ENCODE results near the gene CMTM8. TPM values are rescaled to one million over a fixed set of nuclear protein-coding genes. Genes with fewer than 3 reads are reported as not detected.

The CMTM8 gene
- total RNA-seq, 2 experiments from 2014 or later: 6.1 to 7.5 TPM

- Histone ChIP-seq H3K27me3 (ENCODE audit: control insufficient read depth in 1 of 2, insufficient read depth in 2 of 2, low read length in 2 of 2) (no peaks in the 10 kb centered on the region), H3K9me3 (ENCODE audit: control insufficient read depth in 1 of 2, insufficient read depth in 1 of 2, low read length in 2 of 2) (no peaks in the 10 kb centered on the region), H3K4me1 (ENCODE audit: insufficient read depth, low read length) (peaks cover 31% of the 10 kb centered on the region), H3K4me3 (ENCODE audit: low read length) (peak overlapping the region; percentile 80), H3K27ac (ENCODE audit: low read depth in 1 of 2, low read length in 2 of 2) (no peak overlapping the region), H3K36me3 (ENCODE audit: insufficient read depth, low read length) (no peaks in the 10 kb centered on the region)
- intact Hi-C loops (cut with DNase I, micrococcal nuclease): loop anchor here (1.0 to 5.0 kb wide), 11 partner anchors 48 to 443 kb away; partner anchors contain the start of genes CMTM6 (in 1 of the 2) and DYNC1LI1 (in 1 of the 2)
- POLR2A ChIA-PET: interaction anchor here (0.6 to 3.5 kb wide), 15 partner anchors 9 to 1012 kb away, joined by 3 to 24 read pairs (median 4); partner anchors contain the start of gene GPD1L
- Mint-ChIP-seq H3K4me1 (ENCODE audit: low read depth) (peaks cover 59% of the 10 kb centered on the region), H3K36me3 (ENCODE audit: low read depth) (peaks cover 12% of the 10 kb centered on the region), H3K9me3 (no peaks in the 10 kb centered on the region), H3K27me3 (no peaks in the 10 kb centered on the region), H3K27ac (peak overlapping the region; percentile 79), H3K4me3 (peak overlapping the region; percentile 93)
- no peak for TF ChIP-seq CTCF (IDR thresholded peaks at IDR 0.05)
- ATAC-seq (ENCODE audit: poor library complexity) (peak; percentile 7), DNase-seq (peak in 4 of 14 experiments; percentile 8 to 36 (median 16))
- CTCF ChIA-PET: interaction anchor here (0.5 to 2.3 kb wide), 24 partner anchors 8 to 250 kb away, joined by 3 to 13 read pairs (median 4); no protein-coding TSS in a partner anchor
Observed at GRCh38 chr3:32239307-32240158, 1.1 kb downstream of the CMTM8 start.

GRCh38 chr3:32240159-32240545, 1.7 kb downstream of the CMTM8 start:
- H3K4me1 ChIP-seq (ENCODE audit: insufficient read depth, low read length): peaks cover 31% of the 10 kb centered on the region
- Mint-ChIP-seq H3K27me3 (no peaks in the 10 kb centered on the region), H3K27ac (peak overlapping the region; percentile 79), H3K9me3 (no peaks in the 10 kb centered on the region), H3K4me3 (peak overlapping the region; percentile 93), H3K4me1 (ENCODE audit: low read depth) (peaks cover 65% of the 10 kb centered on the region), H3K36me3 (ENCODE audit: low read depth) (peaks cover 12% of the 10 kb centered on the region)
- H3K36me3 ChIP-seq (ENCODE audit: insufficient read depth, low read length): no peaks in the 10 kb centered on the region
- no peaks in the 10 kb centered on the region for H3K27me3 ChIP-seq (ENCODE audit: control insufficient read depth in 1 of 2, insufficient read depth in 2 of 2, low read length in 2 of 2)
- intact Hi-C loops (cut with DNase I, micrococcal nuclease): loop anchor here (1.0 to 5.0 kb wide), 7 partner anchors 52 to 332 kb away; partner anchors contain the start of genes CMTM6 (in 1 of the 2) and DYNC1LI1 (in 1 of the 2)
- peak; percentile 74 for TF ChIP-seq CTCF (IDR thresholded peaks at IDR 0.05)
- no peak overlapping the region for H3K27ac ChIP-seq (ENCODE audit: low read depth in 1 of 2, low read length in 2 of 2)
- H3K9me3 ChIP-seq (ENCODE audit: control insufficient read depth in 1 of 2, insufficient read depth in 1 of 2, low read length in 2 of 2): no peaks in the 10 kb centered on the region
- ChIA-PET CTCF (interaction anchor here (0.5 to 2.3 kb wide), 25 partner anchors 8 to 1562 kb away, joined by 3 to 13 read pairs (median 3); no protein-coding TSS in a partner anchor), POLR2A (interaction anchor here (0.6 to 3.5 kb wide), 10 partner anchors 9 to 397 kb away, joined by 3 to 24 read pairs (median 6); partner anchors contain the start of gene GPD1L)
- peak overlapping the region; percentile 80 for H3K4me3 ChIP-seq (ENCODE audit: low read length)
- ATAC-seq (ENCODE audit: poor library complexity): peak; percentile 63
- DNase-seq: peak; percentile 22 to 78 (median 44)

- no peak for ATAC-seq (ENCODE audit: poor library complexity)
- Mint-ChIP-seq H3K9me3 (no peaks in the 10 kb centered on the region), H3K4me3 (peak overlapping the region; percentile 52), H3K4me1 (ENCODE audit: low read depth) (peaks cover 72% of the 10 kb centered on the region), H3K36me3 (ENCODE audit: low read depth) (peaks cover 12% of the 10 kb centered on the region), H3K27ac (no peak overlapping the region), H3K27me3 (no peaks in the 10 kb centered on the region)
- H3K4me3 ChIP-seq (ENCODE audit: low read length): no peak overlapping the region
- H3K27ac ChIP-seq (ENCODE audit: low read depth in 1 of 2, low read length in 2 of 2): no peak overlapping the region
- H3K36me3 ChIP-seq (ENCODE audit: insufficient read depth, low read length): no peaks in the 10 kb centered on the region
- no peak for DNase-seq
- no peak for TF ChIP-seq CTCF (IDR thresholded peaks at IDR 0.05)
- ChIA-PET CTCF (interaction anchor here (1.3 to 2.3 kb wide), 4 partner anchors 13 to 57 kb away, joined by 3 to 10 read pairs (median 4); no protein-coding TSS in a partner anchor), POLR2A (interaction anchor here (1.0 to 3.5 kb wide), 3 partner anchors 44 to 131 kb away, joined by 3 to 24 read pairs (median 5); no protein-coding TSS in a partner anchor)
- no peaks in the 10 kb centered on the region for H3K27me3 ChIP-seq (ENCODE audit: control insufficient read depth in 1 of 2, insufficient read depth in 2 of 2, low read length in 2 of 2)
- intact Hi-C loops (cut with DNase I, micrococcal nuclease): loop anchor here (2.0 to 5.0 kb wide), 6 partner anchors 51 to 331 kb away; partner anchors contain the start of genes CMTM6 (in 1 of the 2) and DYNC1LI1 (in 1 of the 2)
- peaks cover 36% of the 10 kb centered on the region for H3K4me1 ChIP-seq (ENCODE audit: insufficient read depth, low read length)
- H3K9me3 ChIP-seq (ENCODE audit: control insufficient read depth in 1 of 2, insufficient read depth in 1 of 2, low read length in 2 of 2): no peaks in the 10 kb centered on the region
Observed at GRCh38 chr3:32241100-32241499, 2.6 kb downstream of the CMTM8 start.
